Measurements from ENCODE around the gene NRP1.
A peak's percentile ranks its signal among the peaks of the same experiment; 100 is the strongest.
"Not testable (repeated sequence)": the region's sequence is repeated elsewhere in the genome, so short reads cannot be mapped to it uniquely, and the experiment has no call there.

Gene NRP1

DNA sequence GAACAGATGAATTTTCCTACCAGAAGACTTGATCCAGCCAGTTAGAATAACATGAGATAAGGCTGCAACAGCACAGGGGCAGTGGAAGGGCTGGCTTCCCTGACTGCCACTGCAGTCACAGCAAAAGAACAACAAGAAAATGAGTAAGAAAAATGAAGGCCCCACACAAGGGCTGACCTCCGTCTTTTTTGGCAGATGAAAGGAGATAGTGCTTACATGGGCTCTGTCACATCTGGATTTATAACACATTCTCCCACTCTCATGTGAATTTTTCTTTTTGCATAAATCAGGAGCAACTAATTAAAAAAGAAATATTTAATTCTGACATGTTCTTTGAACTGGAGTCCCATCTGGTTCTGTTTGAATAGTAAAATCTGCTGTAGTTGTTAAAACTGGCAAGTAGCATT, 99.6 kb downstream of the NRP1 start:
- DNase-seq: no peak

DNA sequence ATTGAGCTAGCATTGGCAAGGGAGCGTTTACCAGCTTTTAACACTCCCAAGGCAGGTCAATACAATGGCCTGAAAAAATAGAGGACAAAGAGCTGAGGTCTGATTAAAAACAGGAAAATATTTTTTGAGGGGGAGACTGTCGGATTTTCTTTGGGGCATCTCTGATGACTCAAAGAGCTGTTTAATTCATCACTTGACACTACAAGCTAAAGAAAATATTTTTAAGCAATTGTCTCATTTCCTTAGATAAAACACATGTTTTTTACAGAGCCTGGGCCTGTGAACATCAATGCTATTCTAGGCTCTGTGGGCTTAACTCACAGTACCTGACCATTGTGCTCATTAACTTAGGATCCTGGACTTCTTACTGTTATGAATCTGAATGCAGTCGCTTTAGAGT, 100.8 kb downstream of the NRP1 start:
- no peak for DNase-seq

DNA sequence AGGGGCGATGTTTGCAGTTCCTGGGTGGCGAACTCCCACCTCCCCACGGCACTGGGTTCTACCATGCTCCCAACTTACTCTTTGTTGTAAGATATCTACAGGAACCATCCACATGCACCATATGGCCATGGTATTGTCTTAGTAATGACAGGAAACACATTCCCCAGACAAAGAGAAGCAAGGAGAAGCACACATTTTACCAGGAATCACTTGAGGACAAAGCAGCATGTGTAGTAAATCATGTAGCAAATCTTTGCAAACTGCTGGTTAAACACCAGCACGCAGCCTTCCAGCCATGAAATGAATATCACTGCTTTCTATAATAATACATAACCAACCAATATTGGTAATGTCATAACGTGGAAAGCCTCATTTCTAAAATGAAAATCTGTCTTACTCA, 101.2 kb downstream of the NRP1 start:
- DNase-seq: no peak

DNA sequence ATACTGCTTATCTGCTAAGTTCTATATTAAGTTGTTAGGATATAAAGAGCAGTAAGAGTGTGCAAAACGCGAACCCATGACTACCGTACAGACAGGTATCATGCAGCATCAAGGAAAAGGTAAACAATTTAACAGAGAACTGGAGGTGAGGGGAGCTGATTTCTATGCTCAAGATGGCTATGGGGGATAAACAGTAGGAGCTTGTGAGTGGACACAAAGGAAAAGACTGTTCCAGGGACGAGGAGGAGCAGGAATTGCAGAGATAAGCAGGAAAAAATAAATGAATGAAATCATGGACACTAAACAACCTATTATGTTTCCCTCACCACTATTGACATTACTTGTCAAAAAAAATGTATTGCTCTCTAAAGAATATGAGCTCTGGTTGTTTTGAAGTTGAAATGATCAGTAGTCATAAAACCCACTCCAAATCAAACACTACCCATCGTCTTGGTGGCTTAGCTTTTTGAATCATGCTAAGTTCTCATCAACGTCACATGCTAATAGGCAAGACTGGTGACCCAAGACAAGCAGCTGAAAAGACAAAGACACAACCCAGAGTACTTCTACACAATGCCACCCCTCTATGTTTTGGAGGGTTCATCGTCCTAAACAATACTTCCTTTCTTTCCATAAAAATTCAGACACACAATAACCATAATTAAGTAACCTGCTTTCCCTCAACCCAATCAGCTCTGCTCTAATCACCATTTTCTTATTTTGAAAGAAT, 102.7 kb downstream of the NRP1 start:
- DNase-seq: no peak

DNA sequence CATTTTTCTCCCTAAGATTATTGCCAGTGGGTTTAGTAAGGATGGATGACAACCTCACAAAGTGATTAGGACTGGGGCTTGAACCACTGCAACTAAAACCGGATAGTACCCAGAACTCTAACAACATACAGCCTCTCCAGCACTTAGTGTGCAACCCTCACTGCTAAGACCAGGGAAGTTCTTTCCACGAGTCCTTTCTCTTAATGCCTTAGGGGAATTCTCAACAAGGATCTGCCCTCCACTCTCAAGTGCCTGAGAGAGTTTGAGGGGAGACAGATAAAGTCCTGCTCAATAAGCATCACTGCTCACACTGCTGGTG, 104.6 kb downstream of the NRP1 start:
- no peak for DNase-seq

GRCh38 chr10:33229252-33229948, 105.1 kb downstream of the NRP1 start:
- no peak for DNase-seq

DNA sequence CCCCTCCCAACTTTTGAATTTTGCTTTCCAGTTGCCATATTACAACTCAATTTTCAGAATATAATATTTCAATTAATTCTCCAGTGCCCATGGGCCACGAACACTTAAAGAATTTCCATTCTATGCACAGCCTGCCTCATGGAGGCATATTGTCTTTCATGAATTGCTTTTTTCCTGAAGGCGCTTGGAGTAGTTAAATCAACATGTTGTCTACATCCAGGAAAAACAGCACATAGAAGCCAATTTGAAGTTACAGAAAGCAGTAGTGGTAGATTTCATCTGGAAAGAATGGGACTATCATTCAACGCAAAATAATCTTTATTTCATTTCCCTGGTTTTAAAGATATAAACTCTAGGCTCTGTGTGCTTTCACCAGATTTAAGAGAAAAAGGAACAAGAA, 106.0 kb downstream of the NRP1 start:
- no peak for DNase-seq

DNA sequence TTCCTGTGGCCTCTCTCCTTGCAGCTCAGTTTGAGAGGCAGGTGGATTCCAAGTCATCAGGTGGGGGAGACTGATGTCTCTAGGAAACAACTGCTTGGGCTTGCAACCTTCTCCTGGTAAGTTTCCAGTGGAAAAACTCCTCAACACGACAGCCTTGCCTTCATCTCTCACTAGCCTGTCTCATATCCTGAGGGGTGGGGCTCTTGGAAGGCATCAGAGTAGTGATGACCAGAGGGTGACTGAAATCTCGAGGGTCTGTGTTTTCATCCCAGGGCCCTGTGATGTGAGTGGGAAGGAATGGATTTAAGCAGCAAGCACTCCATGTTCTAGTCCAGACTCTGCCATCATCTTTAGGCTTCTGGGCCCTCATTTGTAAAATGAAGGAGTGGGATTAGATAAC, 107.0 kb downstream of the NRP1 start:
- DNase-seq: no peak

GRCh38 chr10:33224251-33224965, 110.1 kb downstream of the NRP1 start:
- no peak for DNase-seq

DNA sequence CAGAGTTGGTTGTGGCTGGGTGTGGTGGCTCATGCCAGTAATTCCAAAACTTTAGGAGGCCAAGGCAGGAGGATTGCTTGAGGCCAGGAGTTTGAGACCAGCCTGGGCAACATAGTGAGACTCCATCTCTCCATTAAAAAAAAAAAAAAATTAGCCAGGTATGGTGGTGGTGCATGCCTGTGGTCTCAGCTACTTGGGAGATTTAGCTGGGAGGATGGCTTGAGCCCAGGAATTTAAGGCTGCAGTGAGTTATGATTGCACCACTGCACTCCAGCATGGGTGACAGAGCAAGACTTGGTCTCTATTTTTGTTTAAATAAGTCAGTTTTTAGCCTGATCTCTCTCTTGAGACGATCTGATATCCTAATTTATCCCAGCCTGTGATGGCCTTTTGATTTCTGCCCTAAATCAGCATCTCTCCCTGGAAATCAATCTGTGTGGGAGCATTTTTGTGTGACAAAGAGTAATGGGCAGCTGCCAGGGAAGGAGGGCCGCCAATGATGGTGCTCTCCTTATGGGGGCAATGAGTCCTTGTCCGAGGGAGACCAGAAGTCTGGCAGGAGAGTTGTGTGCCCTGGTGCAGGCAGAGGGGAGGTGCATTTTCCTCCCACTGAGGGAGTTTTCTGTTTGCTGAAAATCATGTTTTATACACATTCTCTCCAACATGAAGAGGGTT, 111.0 kb downstream of the NRP1 start:
- DNase-seq: no peak

DNA sequence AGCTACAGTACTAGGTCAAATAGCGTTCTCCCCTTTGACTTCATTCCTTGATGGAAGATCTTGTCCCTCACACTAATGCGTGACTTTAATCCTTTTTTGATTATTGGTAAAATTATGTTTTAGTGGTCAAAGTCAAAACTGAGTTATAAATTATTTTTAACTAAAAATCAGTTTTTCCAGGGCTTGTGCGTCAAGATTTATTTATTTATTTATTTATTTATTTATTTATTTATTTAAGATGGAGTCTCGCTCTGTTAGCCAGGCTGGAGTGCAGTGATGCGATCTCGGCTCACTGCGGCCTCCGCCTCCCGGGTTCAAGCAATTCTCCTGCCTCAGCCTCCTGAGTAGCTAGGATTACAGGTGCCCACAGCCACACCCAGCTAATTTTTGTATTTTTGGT, 112.2 kb downstream of the NRP1 start:
- DNase-seq: not testable (repeated sequence)

DNA sequence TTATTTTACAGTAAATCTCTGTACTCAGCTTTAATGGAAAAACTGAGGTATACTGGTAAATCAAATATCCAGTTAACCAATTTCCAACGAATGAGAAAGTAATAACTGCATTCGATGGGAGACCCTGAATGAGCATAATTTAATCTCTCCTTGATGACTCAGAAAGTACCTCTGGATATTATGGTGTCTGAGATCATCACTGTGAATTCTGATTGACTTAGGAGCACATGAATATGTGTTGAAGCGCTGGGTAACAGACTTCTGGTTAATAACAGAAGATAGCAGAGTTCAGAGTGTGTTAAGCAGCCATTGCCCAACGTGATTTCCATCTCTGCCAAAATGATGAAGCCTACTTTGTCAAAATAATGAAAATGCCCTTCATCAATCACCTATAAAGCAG, 116.6 kb downstream of the NRP1 start:
- no peak for DNase-seq

DNA sequence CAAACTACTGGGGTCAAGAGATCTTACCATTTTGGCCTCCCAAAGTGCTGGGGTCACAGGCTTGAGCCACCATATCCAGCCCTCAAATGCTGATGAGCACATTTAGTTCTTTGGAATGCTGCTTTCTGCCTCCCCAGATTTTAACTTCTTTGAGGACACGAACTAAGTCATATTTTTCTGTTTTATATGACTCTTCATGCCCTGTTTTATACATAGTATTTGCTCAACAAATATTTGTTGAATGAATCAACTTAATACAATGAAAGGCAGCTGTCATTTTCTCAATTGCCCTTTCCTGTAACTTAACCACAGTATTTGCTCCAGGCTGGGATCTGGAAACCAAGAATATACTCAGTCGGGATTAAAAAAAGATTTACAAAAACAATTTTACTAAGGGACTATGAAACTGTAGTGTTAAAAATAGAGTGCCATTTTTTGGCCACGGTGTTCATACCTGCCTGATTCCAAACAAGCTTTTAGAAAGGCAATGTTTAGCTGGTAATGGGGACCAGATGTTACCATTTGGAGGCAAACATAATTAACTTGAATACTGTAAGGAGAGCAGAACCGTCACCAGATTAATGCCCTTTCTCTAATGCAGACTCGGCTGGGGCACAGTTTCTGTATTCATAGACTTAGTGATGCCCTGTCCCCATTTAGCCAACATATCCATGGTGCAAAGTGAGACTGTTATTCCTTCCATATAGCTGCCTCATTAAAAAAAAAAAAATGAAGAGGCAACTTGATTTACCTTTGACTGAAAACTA, 117.6 kb downstream of the NRP1 start:
- no peak for DNase-seq

GRCh38 chr10:33215635-33216034, 118.8 kb downstream of the NRP1 start:
- no peak for DNase-seq

DNA sequence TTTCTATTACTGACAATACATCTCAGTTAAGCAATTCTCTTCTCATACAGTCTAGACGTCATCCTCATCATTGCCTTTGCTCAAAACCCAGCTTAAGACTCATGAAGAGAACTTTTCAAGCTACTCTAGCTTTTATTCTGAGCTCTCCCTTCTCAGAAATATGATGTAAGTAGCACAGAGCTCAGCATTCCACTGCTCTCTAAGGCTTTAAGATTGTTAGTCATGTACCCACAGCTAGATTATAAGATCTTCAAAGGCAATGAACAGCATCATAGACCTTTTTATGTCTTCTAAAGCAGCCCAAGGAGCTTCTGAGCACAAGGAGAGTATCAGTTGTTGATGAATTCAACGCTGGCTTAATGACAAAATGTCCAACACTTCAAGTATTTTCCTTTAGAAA, 119.3 kb downstream of the NRP1 start:
- no peak for DNase-seq

GRCh38 chr10:33214174-33214573, 120.3 kb downstream of the NRP1 start:
- peak in 1 of 2 donors; percentile 5 for DNase-seq

DNA sequence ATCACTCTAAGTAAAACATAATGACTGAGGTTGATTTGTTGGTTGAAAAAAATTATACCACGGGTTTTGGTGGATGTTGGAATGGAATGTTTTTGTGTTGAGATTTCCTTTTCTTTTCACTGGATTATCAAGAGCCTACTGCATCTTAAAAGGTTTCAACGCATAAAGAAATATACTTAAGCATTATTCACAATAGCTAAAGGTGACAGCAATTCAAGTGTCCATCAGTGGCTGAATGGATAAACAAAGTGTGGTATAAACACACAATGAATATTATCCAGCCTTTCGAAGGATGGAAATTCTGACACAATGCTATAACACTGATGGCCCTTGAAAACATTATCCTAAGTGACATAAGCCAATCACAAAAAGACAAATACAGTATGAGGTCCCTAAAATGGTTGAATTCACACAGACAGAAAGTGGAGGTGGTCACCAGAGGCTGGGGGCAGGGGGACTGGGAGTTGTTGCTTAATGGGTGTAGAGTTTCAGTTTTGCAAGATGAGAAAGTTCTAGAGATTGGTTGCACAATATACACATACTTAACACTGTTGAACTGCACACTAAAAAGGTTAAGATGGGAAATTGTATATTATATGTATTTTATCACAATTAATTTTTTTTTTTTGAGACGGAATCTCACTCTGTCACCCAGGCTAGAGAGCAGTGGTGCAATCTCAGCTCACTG, 122.3 kb downstream of the NRP1 start:
- no peak for DNase-seq

- DNase-seq: peak in 1 of 2 donors; percentile 5
These were observed 123.2 kb downstream of the NRP1 start for GRCh38 chr10:33211106-33211878.

DNA sequence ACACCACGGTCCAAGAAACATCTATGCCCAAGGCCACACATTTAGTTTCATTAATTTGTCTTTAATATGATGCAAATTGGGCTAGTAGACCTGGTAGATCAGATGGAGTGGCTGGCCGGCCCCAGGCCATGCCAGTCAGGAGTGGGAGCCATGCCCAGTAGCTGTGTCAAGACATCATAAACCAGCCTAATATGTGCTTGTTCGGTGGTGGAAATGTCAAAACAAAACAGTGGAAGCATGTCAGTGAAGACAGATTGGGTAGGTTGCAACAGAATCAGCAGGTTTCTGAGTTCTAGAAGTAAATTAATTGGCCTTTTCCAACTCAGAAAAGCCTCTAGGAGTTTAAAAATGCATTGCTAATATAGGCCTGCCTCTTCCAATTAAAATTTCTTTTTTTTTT, 124.7 kb downstream of the NRP1 start:
- no peak for DNase-seq

- no peak for DNase-seq
These were observed 126.3 kb downstream of the NRP1 start for GRCh38 chr10:33208166-33208565.

DNA sequence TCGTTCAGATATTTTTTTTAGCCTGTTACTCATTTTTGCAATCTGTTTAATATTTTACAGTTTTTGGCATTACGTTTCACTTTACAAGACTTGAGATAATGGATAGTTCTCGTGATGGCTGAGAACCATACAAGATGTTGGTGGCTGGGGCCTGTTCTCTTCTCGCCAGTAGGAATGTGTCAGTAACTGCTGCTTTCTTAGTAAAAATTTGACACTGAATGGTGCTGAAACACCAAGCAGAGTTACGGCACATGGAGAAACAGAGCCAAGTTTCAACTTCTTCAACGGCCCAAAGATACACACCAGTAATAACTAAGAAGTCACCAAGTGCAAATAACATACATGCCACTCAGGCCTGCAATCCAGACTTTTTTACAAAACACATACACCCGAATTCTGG, 130.4 kb downstream of the NRP1 start:
- DNase-seq: no peak
